Parathyroid adenoma (tissue), 2 donors: ENCODE results near the gene FRMPD2.

Source experiments
- H2AFZ ChIP-seq: fragments of 300-600 bp; sonication (generic); one replicate; pipeline ENCODE4 v1.7.0; 2017; ENCODE audit warnings: antibody characterized with exemption, mild to moderate bottlenecking
- H3K27ac ChIP-seq: fragments of 300-600 bp; sonication (generic); one replicate; pipeline ENCODE4 v1.7.0; 2017
- H3K27me3 ChIP-seq: fragments of 300-600 bp; sonication (generic); one replicate; pipeline ENCODE4 v1.7.0; 2017; ENCODE audit warnings: low read length; ENCODE audit not compliant: control insufficient read depth, insufficient read depth
- H3K36me3 ChIP-seq: fragments of 300-600 bp; sonication (generic); one replicate; pipeline ENCODE4 v1.7.0; 2017; ENCODE audit warnings: low read length; ENCODE audit not compliant: control insufficient read depth, insufficient read depth
- H3K4me1 ChIP-seq: fragments of 300-600 bp; sonication (generic); one replicate; pipeline ENCODE4 v1.7.0; 2017; ENCODE audit warnings: control low read depth
- H3K4me2 ChIP-seq: fragments of 300-600 bp; sonication (generic); one replicate; pipeline ENCODE4 v1.7.0; 2017; ENCODE audit warnings: low read length
- H3K4me3 ChIP-seq: fragments of 300-600 bp; sonication (generic); one replicate; pipeline ENCODE4 v1.7.0; 2017; ENCODE audit warnings: low read depth, low read length
- H3K79me2 ChIP-seq: fragments of 300-600 bp; sonication (generic); one replicate; pipeline ENCODE4 v1.7.0; 2017; ENCODE audit warnings: control low read depth
- H3K9ac ChIP-seq: fragments of 300-600 bp; sonication (generic); one replicate; pipeline ENCODE4 v1.7.0; 2017; ENCODE audit warnings: mild to moderate bottlenecking
- H3K9me3 ChIP-seq: fragments of 300-600 bp; sonication (generic); one replicate; pipeline ENCODE4 v1.7.0; 2017; ENCODE audit warnings: low read length; ENCODE audit not compliant: control insufficient read depth
- TF ChIP-seq, protein P1 (sequence below): fragments of 300-600 bp; sonication (generic); IDR thresholded peaks from one replicate; pipeline ENCODE4 v1.7.0; 2017; ENCODE audit warnings: antibody characterized with exemption, mild to moderate bottlenecking
- donor health status: primary hyperparathyroidism.

Gene FRMPD2

DNA sequence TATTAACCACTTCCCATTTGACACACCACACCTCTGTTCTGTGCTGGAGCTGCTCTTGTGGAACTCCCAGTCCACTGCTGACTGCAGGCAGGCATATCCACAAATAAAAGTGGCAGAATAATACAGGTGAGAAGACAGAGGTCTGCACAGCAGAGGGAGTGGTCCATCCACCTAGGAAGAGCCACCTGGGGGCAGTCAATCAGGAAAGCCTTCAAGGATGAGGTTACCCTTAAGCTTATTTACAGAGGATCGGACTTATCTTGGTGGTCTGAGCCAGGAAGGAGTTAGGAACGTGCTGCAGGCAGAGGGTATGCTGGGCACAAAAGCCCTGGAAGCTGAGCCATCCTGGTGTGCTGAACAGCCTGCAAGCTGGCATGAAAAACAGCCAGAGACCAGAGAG, 78.7 kb downstream of the FRMPD2 start:
- H3K4me2 ChIP-seq: no peak overlapping the region
- no peaks in the 10 kb centered on the region for H3K4me1 ChIP-seq
- no peaks in the 10 kb centered on the region for H3K79me2 ChIP-seq
- no peak overlapping the region for H2AFZ ChIP-seq
- H3K27me3 ChIP-seq: no peaks in the 10 kb centered on the region
- no peak overlapping the region for H3K4me3 ChIP-seq
- no peaks in the 10 kb centered on the region for H3K9me3 ChIP-seq
- no peak overlapping the region for H3K27ac ChIP-seq
- no peak overlapping the region for H3K9ac ChIP-seq
- no peaks in the 10 kb centered on the region for H3K36me3 ChIP-seq
- TF ChIP-seq, protein P1, sequence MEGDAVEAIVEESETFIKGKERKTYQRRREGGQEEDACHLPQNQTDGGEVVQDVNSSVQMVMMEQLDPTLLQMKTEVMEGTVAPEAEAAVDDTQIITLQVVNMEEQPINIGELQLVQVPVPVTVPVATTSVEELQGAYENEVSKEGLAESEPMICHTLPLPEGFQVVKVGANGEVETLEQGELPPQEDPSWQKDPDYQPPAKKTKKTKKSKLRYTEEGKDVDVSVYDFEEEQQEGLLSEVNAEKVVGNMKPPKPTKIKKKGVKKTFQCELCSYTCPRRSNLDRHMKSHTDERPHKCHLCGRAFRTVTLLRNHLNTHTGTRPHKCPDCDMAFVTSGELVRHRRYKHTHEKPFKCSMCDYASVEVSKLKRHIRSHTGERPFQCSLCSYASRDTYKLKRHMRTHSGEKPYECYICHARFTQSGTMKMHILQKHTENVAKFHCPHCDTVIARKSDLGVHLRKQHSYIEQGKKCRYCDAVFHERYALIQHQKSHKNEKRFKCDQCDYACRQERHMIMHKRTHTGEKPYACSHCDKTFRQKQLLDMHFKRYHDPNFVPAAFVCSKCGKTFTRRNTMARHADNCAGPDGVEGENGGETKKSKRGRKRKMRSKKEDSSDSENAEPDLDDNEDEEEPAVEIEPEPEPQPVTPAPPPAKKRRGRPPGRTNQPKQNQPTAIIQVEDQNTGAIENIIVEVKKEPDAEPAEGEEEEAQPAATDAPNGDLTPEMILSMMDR: no peak

DNA sequence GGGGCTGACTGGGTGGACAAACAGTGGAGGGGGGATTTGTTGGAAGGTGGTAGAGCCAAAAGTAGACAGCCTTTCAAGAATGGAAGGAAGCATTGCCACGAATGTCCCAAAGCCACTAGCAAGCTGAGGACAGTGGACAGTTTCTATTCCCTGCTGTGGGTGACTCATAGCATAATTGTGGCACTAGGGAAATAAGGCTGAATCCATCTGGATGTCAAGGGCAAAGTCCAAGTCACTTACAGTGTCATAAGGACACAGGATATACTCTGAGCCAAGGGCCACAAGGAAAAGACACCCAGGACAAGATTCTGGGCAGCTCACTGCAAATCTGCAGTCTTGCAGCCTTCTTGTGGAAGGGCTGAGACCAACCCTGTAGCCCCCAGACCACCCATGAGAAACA, 79.7 kb downstream of the FRMPD2 start:
- Histone ChIP-seq H3K4me1 (no peaks in the 10 kb centered on the region), H3K4me3 (no peak overlapping the region), H3K27ac (no peak overlapping the region), H2AFZ (no peak overlapping the region), H3K79me2 (no peaks in the 10 kb centered on the region), H3K9ac (no peak overlapping the region), H3K4me2 (no peak overlapping the region), H3K36me3 (no peaks in the 10 kb centered on the region), H3K9me3 (no peaks in the 10 kb centered on the region), H3K27me3 (no peaks in the 10 kb centered on the region)
- TF ChIP-seq, protein P1: no peak

DNA sequence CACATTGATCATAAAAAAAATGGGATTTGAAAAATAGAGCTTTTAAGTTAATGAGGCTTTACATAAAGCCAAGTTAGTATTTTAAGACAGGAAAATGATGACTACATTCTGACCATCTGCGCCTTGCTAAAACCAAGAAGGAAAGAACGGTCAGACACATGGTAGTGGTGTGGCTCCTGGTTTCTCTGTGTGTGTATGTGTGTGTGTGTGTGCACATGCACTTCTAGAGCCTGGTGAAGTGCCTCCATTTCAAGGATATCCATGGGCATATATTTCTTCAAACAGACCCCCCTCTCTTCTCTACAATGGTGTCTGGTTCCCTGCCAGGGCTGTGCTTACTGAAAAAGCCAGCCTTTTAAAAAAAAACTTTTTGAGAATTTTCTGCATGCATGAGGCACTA, 80.9 kb downstream of the FRMPD2 start:
- Histone ChIP-seq H3K4me1 (no peaks in the 10 kb centered on the region), H3K36me3 (no peaks in the 10 kb centered on the region), H2AFZ (no peak overlapping the region), H3K27ac (no peak overlapping the region), H3K9ac (no peak overlapping the region), H3K79me2 (no peaks in the 10 kb centered on the region), H3K9me3 (no peaks in the 10 kb centered on the region), H3K27me3 (no peaks in the 10 kb centered on the region), H3K4me2 (no peak overlapping the region), H3K4me3 (no peak overlapping the region)
- TF ChIP-seq, protein P1: no peak

DNA sequence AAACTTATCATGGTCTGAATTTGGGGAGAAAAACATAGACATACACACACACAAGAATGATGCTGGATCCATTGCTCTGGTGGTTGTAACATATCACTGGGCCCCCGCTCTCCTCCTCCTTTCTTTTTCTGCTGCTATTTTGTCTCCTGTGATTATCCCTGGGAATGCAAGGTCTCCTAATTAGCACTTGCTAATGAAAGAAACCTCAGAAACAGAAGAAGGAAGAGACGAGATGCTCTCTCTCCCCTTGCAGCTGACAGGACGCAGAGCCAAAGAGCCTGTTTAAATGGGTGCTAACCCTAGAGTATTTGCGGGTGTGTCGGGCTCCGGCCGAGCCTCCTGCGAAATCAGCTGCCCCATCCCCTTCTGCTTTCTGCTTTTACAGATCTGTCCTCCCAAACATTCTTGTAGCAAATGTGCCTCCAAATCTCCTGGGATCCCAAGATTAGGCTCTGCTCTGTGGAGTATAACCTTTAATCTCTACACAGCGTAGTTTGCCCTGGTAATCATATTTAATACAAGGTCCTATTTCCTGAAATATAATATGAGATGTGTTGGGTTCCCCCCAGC, 81.5 kb downstream of the FRMPD2 start:
- H2AFZ ChIP-seq: no peak overlapping the region
- H3K4me3 ChIP-seq: no peak overlapping the region
- H3K27me3 ChIP-seq: no peaks in the 10 kb centered on the region
- H3K4me2 ChIP-seq: no peak overlapping the region
- H3K9me3 ChIP-seq: no peaks in the 10 kb centered on the region
- no peak overlapping the region for H3K9ac ChIP-seq
- TF ChIP-seq, protein P1: no peak
- no peaks in the 10 kb centered on the region for H3K79me2 ChIP-seq
- H3K36me3 ChIP-seq: no peaks in the 10 kb centered on the region
- no peak overlapping the region for H3K27ac ChIP-seq
- no peaks in the 10 kb centered on the region for H3K4me1 ChIP-seq

DNA sequence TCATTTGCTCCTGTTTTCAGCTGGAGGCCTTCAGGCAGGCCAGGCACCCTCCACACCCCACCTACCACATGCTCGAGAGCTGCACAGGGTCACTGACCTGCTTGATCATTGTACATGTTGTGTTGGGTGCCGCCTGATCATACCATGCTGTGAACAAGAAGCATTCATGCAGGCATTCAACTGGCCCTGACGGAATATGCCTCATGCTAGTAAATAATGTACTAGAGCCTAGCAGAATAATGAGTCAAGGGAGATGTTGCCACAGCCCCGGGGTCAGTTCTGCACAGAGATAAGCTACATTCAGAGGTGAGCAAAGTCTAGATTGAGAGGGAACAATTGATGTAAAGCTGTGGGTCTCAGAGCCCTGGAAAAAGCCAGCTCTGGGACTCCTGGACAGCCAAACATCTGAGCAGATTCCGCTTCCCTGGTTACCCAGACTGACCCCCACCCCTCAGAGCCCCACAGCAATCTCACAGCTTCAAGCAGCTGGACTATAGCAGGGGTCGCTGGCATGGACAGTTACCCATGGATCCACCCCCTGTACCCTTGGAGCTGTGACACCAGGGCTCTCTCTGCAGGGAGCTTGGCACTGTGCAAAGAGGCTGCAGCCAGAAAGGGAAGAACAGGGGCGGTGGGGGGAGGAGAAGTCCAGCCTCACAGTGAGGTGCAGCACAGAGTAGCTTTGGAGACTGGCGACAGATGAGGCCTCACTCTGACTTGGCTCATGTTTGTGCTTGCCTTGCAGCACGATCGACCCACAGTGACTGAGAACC, 86.6 kb downstream of the FRMPD2 start:
- no peak overlapping the region for H3K9ac ChIP-seq
- H3K27me3 ChIP-seq: no peaks in the 10 kb centered on the region
- no peaks in the 10 kb centered on the region for H3K79me2 ChIP-seq
- no peaks in the 10 kb centered on the region for H3K4me1 ChIP-seq
- H2AFZ ChIP-seq: no peak overlapping the region
- no peak overlapping the region for H3K27ac ChIP-seq
- TF ChIP-seq, protein P1: no peak
- no peak overlapping the region for H3K4me2 ChIP-seq
- H3K36me3 ChIP-seq: no peaks in the 10 kb centered on the region
- no peak overlapping the region for H3K4me3 ChIP-seq
- H3K9me3 ChIP-seq: no peaks in the 10 kb centered on the region
